GM12873 (cell line): ENCODE results near the gene NR4A2.

Experiments used
- CTCF ChIP-seq: IDR thresholded peaks from 2 replicates; pipeline ENCODE4 v1.5.1; 2012; ENCODE audit warnings: low read depth, mild to moderate bottlenecking, moderate library complexity, low read length, control low read depth; ENCODE audit not compliant: insufficient read depth; ENCODE audit errors: missing control alignments

The NR4A2 gene

GRCh38 chr2:156311976-156312375 lies 20.5 kb downstream of the NR4A2 start:
- TF ChIP-seq CTCF: no peak

- no peak for TF ChIP-seq CTCF
Observed at GRCh38 chr2:156310773-156311172, 21.7 kb downstream of the NR4A2 start.

GRCh38 chr2:156309917-156310316 lies 22.6 kb downstream of the NR4A2 start:
- no peak for TF ChIP-seq CTCF

GRCh38 chr2:156309167-156309566 lies 23.4 kb downstream of the NR4A2 start:
- TF ChIP-seq CTCF: no peak

GRCh38 chr2:156306821-156307220 lies 25.7 kb downstream of the NR4A2 start:
- no peak for TF ChIP-seq CTCF

GRCh38 chr2:156305121-156305520 lies 27.4 kb downstream of the NR4A2 start:
- TF ChIP-seq CTCF: no peak

GRCh38 chr2:156300337-156300736 lies 32.2 kb downstream of the NR4A2 start:
- TF ChIP-seq CTCF: no peak
